ENCODE measurements around the gene NHEJ1. TPM values are rescaled to one million over a fixed set of nuclear protein-coding genes. Genes with fewer than 3 reads are reported as not detected.

The NHEJ1 gene, protein sequence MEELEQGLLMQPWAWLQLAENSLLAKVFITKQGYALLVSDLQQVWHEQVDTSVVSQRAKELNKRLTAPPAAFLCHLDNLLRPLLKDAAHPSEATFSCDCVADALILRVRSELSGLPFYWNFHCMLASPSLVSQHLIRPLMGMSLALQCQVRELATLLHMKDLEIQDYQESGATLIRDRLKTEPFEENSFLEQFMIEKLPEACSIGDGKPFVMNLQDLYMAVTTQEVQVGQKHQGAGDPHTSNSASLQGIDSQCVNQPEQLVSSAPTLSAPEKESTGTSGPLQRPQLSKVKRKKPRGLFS
- 10 to 100 TPM; 13.8 to 23.2 (median 17.5) TPM for total RNA-seq

DNA sequence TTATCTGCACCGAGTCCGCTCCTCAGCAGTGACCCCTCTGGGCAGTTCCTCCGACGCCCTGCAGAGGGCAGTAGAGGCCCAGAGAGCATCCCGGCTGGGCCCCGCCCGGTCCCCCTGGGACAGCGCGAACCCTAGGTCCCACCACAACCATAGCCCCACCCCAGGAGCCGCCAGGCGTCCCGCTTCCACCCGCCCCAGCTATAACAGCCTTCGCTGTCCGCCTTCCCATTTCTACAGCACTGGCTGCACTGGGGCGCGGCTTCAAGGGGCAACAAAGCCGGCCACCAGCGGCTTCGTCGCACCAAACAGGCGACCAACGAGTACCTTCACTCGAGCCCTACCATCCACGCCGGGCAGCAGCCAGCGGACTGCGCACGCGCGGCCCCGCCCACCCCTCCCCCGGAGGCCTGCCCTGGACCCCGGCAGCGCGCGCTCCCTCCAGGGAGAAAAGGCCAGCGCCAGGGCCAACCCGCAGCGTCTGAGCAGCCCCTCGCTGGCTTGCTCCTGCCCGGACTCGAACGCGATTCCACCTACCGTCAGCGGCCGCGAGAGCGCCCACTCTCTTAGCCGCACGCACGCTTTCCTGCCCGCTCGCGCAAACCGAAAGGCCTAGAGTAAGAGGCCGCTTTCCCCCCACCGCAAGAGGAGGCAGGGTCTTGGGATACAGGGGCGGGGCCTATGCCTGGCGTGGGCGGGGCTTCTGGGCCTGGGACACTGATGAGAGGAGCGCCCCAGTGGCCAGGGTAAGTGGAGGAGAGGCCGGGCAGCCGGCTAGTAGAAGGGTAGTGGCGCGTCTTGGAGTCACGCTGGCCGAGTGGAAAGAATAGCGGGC lies at the start of gene NHEJ1:
TSS of gene NHEJ1 (minus strand) at position 630 of the 832 bp plus-strand sequence. CDS start 2,453 bp downstream, outside the sequence.
- DNase-seq (ENCODE audit: low spot score) = peak; percentile 98
- peak; percentile 98 for ATAC-seq (ENCODE audit: low FRiP score)
- TF ChIP-seq, protein P1, sequence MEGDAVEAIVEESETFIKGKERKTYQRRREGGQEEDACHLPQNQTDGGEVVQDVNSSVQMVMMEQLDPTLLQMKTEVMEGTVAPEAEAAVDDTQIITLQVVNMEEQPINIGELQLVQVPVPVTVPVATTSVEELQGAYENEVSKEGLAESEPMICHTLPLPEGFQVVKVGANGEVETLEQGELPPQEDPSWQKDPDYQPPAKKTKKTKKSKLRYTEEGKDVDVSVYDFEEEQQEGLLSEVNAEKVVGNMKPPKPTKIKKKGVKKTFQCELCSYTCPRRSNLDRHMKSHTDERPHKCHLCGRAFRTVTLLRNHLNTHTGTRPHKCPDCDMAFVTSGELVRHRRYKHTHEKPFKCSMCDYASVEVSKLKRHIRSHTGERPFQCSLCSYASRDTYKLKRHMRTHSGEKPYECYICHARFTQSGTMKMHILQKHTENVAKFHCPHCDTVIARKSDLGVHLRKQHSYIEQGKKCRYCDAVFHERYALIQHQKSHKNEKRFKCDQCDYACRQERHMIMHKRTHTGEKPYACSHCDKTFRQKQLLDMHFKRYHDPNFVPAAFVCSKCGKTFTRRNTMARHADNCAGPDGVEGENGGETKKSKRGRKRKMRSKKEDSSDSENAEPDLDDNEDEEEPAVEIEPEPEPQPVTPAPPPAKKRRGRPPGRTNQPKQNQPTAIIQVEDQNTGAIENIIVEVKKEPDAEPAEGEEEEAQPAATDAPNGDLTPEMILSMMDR (IDR thresholded peaks at IDR 0.05) = peak in 2 of 3 donors; percentile 69 to 78

DNA sequence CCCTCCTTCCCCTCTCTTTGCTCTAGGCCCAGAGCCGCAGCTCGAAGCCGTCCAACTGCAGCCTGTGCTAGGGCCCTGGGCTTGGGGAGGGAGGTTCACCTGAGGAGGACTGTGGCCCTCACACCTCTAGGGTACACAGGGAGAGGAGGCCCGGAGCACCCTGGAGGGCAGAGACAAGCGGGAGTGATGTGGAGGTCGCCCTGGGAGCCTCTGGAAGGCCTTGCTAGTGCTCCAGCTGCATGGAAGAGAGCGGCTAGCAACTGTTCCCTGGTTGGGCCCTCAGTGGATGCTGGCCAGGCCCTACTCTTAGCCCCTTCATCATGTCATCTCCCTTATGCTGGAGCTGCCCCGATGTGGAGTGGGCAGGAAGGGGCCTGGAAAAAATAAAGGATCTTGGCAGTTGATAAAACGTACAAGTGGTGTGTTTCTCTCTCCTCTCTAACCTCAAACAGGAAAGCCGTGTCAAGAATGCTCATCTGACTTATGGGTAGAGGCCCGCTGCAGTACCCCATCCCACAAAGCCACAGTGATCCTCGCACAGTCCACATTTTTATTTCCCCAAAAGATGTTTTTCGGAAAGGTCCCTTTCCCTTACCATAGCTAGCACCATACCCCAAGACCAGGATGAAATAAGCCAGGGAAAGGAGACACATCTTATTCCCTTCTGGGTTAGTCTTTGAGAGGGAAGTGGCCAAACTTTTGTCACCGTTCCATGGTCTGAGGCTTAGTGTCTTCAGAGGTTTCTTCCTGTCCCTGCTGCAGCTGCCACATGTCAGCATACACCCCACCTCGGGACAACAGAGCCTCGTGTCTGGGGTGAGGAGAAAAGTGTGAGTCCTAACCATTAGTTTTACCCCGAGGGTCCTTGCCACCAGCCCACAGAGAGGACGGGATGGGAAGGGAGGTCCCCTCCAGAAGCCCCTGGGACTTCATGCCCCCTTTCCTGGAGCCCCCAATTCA lies 48.9 kb upstream of the NHEJ1 start:
- DNase-seq (ENCODE audit: low spot score) (no peak), ATAC-seq (ENCODE audit: low FRiP score) (no peak)
- TF ChIP-seq, protein P1 (IDR thresholded peaks at IDR 0.05) = no peak

DNA sequence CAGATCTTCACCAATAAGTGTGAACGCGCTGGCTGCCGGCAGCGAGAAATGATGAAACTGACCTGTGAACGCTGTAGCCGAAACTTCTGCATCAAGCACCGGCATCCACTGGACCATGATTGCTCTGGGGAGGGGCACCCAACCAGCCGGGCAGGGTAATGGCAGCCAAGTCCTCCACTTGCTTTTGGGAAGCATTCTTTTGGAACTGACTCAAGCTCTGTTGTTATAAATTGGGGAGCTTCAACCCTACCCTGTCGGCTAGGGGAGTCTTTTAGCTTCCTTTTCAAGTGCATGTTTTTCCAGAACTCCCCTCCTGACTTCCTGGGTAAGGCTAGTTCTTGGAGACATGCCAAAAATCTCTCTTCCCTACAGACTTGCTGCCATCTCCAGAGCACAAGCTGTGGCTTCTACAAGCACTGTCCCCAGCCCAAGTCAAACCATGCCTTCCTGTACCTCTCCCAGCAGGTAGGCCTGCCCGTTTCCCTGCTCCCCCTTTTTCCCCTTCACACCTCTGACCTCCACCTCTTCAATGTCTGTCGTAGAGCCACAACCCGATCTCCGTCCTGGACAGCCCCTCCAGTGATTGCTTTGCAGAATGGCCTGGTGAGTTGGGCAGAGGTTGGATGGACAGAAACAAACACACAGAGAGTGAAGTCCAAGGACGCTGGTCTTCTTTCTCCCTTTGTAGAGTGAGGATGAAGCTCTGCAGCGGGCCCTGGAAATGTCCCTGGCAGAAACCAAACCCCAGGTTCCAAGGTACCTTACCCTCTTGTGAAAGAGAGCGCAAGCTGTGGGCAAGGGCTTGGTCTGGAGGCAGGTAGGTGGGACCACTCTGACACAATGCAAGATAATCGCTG lies 47.5 kb upstream of the NHEJ1 start:
- DNase-seq (ENCODE audit: low spot score) (no peak), ATAC-seq (ENCODE audit: low FRiP score) (no peak)
- TF ChIP-seq, protein P1 (IDR thresholded peaks at IDR 0.05) = no peak

DNA sequence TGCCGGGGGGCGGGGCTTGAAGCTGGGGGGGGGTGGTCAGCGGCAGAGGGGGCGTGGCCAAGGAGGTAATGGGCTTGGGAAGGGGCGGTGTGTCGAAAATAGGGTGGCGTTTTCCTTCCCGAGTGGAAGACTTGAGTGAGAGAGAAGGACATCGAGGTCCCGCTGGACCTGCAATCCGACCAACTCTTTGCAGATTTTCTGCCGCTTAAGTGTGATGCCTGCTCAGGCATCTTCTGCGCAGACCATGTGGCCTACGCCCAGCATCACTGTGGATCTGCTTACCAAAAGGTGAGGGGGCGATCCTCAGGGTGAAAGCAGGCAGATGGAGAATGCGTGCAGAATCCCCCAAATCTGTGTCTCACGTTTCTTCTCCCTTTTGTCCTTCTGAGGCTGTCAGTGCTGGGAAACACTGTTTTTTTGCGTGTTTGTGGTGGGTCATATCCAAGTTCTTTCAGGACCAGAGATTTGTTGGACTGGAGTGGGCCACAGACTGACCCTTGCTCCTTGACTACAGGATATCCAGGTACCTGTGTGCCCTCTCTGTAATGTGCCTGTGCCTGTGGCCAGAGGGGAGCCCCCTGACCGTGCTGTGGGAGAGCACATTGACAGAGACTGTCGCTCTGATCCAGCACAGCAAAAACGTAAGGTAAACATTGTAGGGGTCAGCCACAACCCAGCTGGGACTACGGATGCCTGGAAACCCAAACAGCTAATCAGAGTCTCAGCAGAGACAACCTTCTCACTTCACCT lies 46.7 kb upstream of the NHEJ1 start:
- no peak for ATAC-seq (ENCODE audit: low FRiP score)
- TF ChIP-seq, protein P1 (IDR thresholded peaks at IDR 0.05) = no peak
- DNase-seq (ENCODE audit: low spot score) = no peak

DNA sequence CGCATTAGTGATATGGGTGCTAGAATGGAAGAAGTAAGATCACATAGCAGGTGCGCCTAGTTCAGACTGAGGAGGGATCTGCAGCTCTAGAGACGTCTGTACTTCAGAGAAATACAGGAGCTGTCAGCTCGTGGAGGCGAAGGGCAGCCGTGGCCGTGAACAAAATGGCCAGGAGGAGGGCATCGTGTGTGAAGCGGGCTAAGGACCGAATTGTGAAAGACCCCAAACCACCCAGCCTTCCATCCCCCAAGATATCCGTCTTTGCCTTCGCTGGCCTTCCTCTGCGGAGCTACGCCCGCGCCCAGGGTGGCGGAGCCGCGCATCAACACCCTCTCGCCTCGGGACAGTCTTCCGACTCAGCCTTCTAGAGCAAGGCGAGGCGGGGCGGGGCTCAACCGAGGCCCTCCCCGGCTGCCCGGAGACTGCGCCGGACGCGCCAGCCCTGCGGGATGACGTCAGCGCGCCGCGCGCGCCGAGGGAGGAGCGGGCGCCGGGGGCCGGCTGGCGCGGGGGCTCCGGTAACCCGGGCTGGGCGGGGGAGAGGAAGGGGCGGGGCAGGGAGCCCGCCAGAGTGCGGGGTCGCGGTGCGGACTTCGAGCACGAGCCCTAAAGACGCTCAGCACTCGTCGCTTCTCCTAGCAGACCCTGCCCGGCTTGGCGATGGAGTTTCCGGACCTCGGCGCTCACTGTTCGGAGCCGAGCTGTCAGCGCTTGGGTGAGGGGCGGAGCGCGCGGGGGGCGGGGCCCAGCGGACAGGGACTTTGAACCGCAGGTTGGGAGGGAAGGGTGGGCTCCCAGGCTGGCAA lies 45.9 kb upstream of the NHEJ1 start, which contains the start of gene ZFAND2B:
TSS of gene ZFAND2B (plus strand) at position 455 of the 806 bp plus-strand sequence. CDS start at position 661, 206 bp downstream.
- peak; percentile 99 for ATAC-seq (ENCODE audit: low FRiP score)
- peak; percentile 77 for DNase-seq (ENCODE audit: low spot score)
- TF ChIP-seq, protein P1 (IDR thresholded peaks at IDR 0.05) = no peak
